ENCODE data around the gene DDX1.
"Not testable (repeated sequence)": the region's sequence is repeated elsewhere in the genome, so short reads cannot be mapped to it uniquely, and the experiment has no call there.

The DDX1 gene

DNA sequence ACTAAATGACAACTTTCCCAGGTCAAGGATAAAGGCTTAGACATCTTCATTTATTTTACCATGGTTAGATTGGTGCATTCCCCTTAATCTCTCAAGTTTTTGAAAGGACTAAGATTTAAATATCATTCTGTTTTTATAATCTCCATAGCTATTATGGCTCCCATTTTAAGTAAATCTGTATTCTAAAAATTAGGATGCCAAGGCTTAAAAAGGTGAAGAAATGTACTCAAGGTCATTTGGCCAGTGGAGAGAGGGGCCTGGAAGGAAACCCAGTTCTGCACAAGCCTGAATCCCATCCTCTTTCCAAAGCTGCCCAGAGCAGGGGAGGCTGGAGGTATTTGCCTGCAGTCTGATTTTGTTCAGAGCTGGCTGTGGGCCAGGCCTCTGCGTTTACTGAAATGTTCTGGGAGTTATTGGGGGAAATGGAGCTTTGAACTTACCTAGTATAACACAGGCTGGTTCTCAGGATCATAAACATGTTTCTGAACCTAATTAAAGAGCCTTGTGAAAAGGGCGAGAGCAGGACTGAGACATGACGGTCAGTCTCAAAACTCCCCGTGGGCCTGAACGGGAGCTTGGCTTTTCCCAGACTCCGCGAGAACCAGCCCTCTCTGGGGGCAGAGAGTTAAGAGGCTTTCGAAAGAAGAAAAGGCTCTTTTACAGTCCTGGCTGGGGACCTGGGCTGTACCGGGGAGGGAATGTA, 85.6 kb downstream of the DDX1 start:
- no peak for DNase-seq (ENCODE audit: low read depth)

DNA sequence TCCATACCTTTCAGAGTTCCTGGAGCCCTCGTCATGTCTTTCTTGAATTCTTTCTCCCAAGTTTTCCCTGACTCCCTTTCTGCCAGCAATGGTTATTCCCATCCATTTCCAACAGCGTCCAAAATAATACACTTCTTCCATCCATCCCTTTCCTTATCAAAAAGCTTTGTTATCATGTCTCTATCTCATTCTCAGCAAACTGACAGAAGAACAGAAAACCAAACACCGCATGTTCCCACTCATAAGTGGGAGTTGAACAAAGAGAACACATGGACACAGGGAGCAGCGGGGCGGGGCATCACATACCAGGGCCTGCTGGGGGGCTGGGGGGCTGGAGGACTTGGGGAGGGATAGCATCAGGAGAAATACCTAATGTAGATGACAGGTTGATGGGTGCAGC, 86.7 kb downstream of the DDX1 start:
- no peak for DNase-seq (ENCODE audit: low read depth)

DNA sequence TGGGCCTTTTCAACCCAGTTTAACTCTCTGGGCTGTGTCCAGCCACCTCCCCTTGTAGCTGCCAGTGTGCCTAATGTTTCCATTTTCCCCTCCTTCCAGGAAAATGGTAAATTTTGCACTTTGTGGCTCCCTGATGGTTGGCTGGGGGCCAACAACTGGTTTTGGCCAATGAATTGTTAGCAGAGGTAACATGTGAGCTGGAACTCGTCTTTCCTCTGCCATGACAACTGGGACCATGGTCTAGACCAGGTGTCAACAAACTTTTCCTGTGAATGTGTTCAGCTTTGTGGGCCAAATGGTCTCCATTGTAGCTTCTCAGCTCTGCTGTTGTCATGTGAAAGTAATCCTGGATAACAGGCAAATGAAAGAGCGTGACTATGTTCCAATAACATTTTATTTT, 87.2 kb downstream of the DDX1 start:
- DNase-seq (ENCODE audit: low read depth) = no peak

DNA sequence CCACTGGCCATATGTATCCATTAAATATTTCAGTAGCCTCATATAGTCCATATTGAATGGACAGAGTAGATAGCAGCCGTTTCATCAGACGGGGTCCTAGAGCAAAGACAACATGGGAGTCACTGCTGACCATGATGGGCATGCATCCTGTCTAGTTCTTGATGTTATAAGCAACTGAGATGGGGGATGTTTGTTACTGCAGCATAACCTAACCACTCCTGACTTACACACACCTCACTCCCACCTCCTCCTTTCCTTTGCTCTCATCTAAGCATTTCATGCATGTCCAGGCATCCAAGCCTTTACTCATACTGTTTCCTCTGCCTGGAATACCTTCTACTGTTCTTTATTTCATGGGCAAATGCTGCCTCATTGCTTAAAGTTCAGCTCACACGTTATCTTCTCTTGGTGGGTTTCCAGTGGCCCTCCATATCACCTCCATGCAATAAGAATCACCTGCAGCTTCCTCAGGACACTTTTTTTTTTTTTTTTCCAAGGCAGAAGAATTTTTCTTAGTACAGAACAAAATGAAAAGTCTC, 87.8 kb downstream of the DDX1 start:
- DNase-seq (ENCODE audit: low read depth) = no peak

DNA sequence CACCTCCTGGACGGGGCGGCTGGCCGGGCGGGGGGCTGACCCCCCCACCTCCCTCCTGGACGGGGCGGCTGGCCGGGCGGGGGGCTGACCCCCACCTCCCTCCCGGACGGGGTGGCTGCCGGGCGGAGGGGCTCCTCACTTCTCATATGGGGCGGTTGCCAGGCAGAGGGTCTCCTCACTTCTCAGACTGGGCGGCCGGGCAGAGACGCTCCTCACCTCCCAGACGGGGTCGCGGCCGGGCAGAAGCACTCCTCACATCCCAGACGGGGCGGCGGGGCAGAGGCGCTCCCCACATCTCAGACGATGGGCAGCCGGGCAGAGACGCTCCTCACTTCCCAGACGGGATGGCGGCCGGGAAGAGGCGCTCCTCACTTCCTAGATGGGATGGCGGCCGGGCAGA, 88.5 kb downstream of the DDX1 start:
- DNase-seq (ENCODE audit: low read depth) = not testable (repeated sequence)

All from stimulated activated CD4-positive, alpha-beta T cell treated with anti-CD3 and anti-CD28 coated beads, Interleukin-2, amount 100 ng/mL, for 4 hours (primary cell).